AG04450 (cell line): ENCODE results near the gene SPRED3. TPM values are rescaled to one million over a fixed set of nuclear protein-coding genes. Genes with fewer than 3 reads are reported as not detected.

Experiments
- CTCF ChIA-PET: fragments of 300-600, 350-600 bp; formaldehyde crosslinking; extraction: SDS; loops from one replicate; lab custom pipeline; 2022; ENCODE audit warnings: antibody characterized with exemption, inconsistent platforms; lab: Charles Lee
- POLR2A ChIA-PET: fragments of 350-600 bp; formaldehyde crosslinking; extraction: SDS; loops from one replicate; lab custom pipeline; 2021; ENCODE audit warnings: antibody characterized with exemption, inconsistent platforms; lab: Yijun Ruan, JAX
- DNase-seq: peaks from one replicate; pipeline ENCODE4 v3.0.0-alpha.2; 2011; ENCODE audit warnings: low read depth, low spot score
- H3K27ac ChIP-seq: one replicate; pipeline ENCODE4 v1.5.1; 2012; ENCODE audit warnings: low read depth, low read length, control low read depth
- H3K27me3 ChIP-seq: one replicate; pipeline ENCODE4 v1.6.0; 2012; ENCODE audit warnings: low read length; ENCODE audit not compliant: control insufficient read depth, insufficient read depth
- H3K4me3 ChIP-seq: 2 replicates; pipeline ENCODE4 v1.5.1; 2011; ENCODE audit warnings: mild to moderate bottlenecking, low read depth, low read length, control low read depth
- H3K9me3 ChIP-seq: 2 replicates; pipeline ENCODE4 v1.5.1; 2012; ENCODE audit warnings: low read length; ENCODE audit not compliant: control insufficient read depth, insufficient read depth
- polyA plus RNA-seq: library from polyadenylated mRNA; depleted of rRNA; stranded (reverse); fragments of >200 nt; gene quantifications from 2 replicates; pipeline ENCODE4 v1.2.3, GENCODE V29; 2011
- TF ChIP-seq, protein P1 (sequence below): IDR thresholded peaks from 2 replicates; pipeline ENCODE4 v1.5.1; 2011; ENCODE audit warnings: low read depth, low read length, control low read depth, inconsistent platforms

The SPRED3 gene
- polyA plus RNA-seq, 1 experiment = 2.5 TPM

GRCh38 chr19:38371081-38371480 lies 17.4 kb upstream of the SPRED3 start:
- DNase-seq = no peak
- POLR2A ChIA-PET = no interaction called here
- CTCF ChIA-PET = no interaction called here
- Histone ChIP-seq H3K4me3 (no peak overlapping the region), H3K9me3 (no peaks in the 10 kb centered on the region), H3K27ac (no peak overlapping the region), H3K27me3 (peaks cover 11% of the 10 kb centered on the region)
- TF ChIP-seq, protein P1, sequence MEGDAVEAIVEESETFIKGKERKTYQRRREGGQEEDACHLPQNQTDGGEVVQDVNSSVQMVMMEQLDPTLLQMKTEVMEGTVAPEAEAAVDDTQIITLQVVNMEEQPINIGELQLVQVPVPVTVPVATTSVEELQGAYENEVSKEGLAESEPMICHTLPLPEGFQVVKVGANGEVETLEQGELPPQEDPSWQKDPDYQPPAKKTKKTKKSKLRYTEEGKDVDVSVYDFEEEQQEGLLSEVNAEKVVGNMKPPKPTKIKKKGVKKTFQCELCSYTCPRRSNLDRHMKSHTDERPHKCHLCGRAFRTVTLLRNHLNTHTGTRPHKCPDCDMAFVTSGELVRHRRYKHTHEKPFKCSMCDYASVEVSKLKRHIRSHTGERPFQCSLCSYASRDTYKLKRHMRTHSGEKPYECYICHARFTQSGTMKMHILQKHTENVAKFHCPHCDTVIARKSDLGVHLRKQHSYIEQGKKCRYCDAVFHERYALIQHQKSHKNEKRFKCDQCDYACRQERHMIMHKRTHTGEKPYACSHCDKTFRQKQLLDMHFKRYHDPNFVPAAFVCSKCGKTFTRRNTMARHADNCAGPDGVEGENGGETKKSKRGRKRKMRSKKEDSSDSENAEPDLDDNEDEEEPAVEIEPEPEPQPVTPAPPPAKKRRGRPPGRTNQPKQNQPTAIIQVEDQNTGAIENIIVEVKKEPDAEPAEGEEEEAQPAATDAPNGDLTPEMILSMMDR = no peak

- Histone ChIP-seq H3K27ac (peak overlapping the region; percentile 87), H3K4me3 (peak overlapping the region; percentile 92), H3K9me3 (no peaks in the 10 kb centered on the region), H3K27me3 (peaks cover 5% of the 10 kb centered on the region)
- POLR2A ChIA-PET = interaction anchor here (0.6 to 2.6 kb wide), 10 partner anchors 12 to 602 kb away, joined by 3 to 49 read pairs (median 4); partner anchors contain the start of genes FAM98C, FBXO17, GGN and SPRED3
- TF ChIP-seq, protein P1 = no peak
- CTCF ChIA-PET = interaction anchor here (0.8 to 3.3 kb wide), 11 partner anchors 11 to 474 kb away, joined by 3 to 21 read pairs (median 5); partner anchors contain the start of genes CATSPERG, FAM98C and GGN
- DNase-seq = no peak
These were observed 14.6 kb upstream of the SPRED3 start for GRCh38 chr19:38373907-38374331.

GRCh38 chr19:38374332-38375097 lies 14.0 kb upstream of the SPRED3 start, which contains the start of gene PSMD8:
PSMD8 (plus strand) TSS chr19:38374571; CDS start chr19:38374602, 31 bp downstream.
- POLR2A ChIA-PET = interaction anchor here (0.5 to 2.6 kb wide), 10 partner anchors 13 to 1029 kb away, joined by 3 to 49 read pairs (median 4); partner anchors contain the start of genes FAM98C, GGN and SPRED3
- CTCF ChIA-PET = interaction anchor here (0.8 to 3.3 kb wide), 12 partner anchors 10 to 475 kb away, joined by 3 to 21 read pairs (median 6); partner anchors contain the start of genes CATSPERG, FAM98C and GGN
- TF ChIP-seq, protein P1 = no peak; the same call in 1 of the 2 replicates
- Histone ChIP-seq H3K27ac (peak within 1 kb of the TSS; percentile 87), H3K27me3 (peaks cover 5% of the 10 kb centered on the region), H3K4me3 (peak within 1 kb of the TSS; percentile 92), H3K9me3 (no peaks in the 10 kb centered on the region)
- DNase-seq = peak; percentile 95

- H3K4me3 ChIP-seq = peak overlapping the region; percentile 92
- DNase-seq = no peak
- TF ChIP-seq, protein P1 = no peak
- H3K27me3 ChIP-seq = peaks cover 5% of the 10 kb centered on the region
- no peaks in the 10 kb centered on the region for H3K9me3 ChIP-seq
- ChIA-PET CTCF (interaction anchor here (1.2 to 3.3 kb wide), 4 partner anchors 13 to 473 kb away, joined by 3 to 21 read pairs (median 6); partner anchors contain the start of genes FAM98C and GGN), POLR2A (interaction anchor here (0.5 to 2.6 kb wide), 4 partner anchors 13 to 1029 kb away, joined by 3 to 49 read pairs (median 6); partner anchors contain the start of genes FAM98C, GGN and SPRED3)
- H3K27ac ChIP-seq = peak overlapping the region; percentile 87
These were observed 13.4 kb upstream of the SPRED3 start for GRCh38 chr19:38375098-38375493.
